ENCODE results near the gene IRAK1.
A peak's percentile ranks its signal among the peaks of the same experiment; 100 is the strongest.

The IRAK1 gene

DNA sequence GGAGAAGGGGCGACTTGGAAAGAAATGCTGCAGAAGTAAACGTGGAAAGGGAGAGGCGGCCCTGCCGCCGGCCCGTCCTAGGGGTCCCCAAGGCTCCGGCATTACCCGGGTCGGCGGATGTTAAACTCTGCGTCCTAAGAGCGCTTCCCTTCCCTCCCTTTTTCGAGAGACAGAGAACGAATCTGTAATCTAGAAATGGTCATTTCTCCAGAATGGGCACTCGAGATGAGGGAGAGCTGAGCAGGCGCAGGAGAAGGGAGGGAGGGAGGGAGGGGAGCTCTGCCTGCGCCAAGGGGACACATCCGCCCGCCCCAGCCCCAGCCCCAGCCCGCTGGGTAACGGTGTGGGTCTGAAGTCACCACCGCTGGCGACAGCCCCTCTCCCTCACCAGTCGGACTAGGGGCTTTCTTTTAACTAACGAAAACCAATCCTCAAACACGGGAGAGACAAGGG is 49.8 kb downstream of the IRAK1 start:
- no peak for DNase-seq

DNA sequence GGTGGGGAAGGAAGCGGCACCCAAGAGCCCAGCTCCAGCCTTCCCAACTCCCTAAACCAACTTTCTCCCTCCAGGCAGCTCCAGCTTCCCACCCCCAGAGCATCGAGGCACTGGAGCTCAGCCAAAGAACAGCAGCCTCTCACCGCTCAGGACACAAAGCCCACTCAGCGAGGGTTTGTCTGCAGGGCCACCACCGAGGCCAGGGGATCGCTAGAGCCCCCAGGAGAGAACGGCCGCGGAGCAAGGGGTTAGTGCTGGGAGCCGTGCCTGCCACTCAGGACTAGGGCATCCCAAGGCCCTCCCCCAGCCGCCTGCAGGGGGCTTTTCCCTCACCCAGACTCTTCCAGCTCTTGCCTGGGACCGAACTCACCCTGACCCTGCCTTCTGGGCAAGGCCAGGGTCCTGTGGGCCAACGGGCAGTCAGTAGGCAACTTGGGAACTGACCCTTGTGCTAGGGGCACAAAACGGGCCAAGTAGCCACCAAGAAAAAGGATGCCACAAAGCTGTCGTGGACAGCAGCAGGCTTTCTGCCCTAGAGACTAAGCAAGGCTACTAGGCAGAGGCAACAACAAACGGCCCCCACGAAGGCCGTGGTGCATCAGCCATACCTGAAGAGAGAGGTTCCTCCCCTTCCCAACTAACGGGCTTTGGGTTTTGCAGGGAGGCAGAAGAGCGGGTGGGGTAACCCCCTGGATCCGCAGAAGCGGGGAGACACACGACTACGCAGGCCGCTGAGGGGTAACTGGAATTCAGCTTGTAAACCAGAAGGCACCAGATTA is 50.4 kb downstream of the IRAK1 start:
- DNase-seq: no peak

- DNase-seq: no peak
Measured at GRCh38 chrX:153968754-153969124, 51.0 kb downstream of the IRAK1 start.

DNA sequence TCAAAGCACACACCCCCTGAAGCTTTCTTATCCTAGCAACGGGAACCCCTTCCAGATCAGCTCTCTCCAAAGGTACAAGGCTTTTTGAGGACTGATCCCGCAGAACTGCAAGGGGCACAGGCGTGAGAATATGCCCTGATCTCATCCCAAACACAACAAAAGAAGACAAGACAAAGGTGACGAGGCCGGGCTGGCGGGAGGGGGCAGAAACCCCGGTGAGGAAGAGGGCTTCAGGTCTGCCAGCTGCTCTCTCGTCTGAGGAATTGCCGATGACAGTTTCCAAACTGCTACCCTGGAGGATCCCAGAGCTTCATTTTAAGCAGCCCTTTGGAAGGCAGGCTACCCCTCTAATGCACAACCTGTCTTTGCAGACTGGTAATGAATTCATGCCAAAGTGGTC is 51.4 kb downstream of the IRAK1 start:
- no peak for DNase-seq

DNA sequence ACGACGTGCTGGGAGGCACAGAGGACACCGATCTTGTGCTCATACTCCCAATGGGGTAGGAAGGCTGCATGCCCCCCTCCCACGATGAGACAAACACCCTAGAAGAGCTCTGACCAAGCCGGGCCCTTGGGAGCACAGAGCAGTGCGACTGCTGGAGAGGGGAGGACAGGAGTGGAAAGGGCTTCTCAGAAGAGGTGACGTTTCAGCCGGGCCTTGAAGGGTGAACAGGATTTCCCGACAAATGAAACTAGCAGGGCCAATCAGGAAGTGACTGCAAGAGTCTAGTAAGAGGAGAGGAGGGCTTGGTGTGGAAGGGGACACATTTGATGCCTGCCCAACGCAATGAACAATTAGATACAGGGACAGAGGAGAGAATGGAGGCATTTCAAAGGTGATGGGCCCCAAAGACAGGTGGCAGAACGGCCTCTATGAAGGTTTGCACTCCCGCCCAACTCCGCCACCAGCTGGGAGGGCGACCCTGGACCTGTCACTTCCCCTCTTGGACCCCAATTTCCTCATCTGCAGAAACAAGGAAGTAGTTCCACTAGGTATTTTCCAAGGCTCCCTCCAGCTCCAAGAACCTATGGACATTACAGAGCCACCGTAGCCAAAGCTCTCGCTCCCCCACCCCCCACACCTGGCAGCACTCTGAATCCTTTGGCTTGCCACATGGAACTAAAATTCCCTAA is 52.0 kb downstream of the IRAK1 start:
- peak in 1 of 2 donors; percentile 24 for DNase-seq

DNA sequence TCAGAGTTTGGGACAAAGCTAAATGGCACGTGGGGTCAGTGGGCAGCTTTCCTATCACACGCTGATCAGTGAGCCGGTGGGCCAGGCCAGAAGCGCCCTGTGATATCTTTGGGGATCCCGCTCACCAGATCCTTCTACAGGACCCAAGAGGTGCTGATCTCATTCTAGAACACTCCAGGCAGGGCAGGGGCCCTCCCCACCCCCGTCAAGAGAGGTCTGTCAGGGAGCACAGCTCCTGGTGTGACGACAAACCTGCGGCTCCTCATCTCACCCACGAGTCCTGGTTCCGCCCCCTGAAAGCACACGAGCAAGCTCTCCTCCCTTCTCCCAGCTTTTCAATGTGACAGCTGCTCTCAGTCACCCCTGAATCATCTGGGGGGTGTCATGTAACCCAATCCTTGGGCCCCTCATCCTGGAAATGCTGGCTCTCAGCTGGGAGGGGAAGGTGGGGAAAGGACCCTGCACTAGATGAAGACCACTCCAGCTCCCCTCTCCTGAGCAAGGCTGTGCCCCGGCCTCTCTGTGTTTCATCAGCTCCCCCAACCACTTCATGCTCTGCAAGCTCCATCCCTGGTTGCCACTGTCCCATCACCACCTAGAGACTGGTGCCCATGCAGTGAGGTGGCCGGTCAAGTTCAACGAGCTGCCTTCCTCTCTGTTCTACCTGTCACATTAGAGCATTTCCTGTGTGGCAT is 52.7 kb downstream of the IRAK1 start:
- DNase-seq: no peak

DNA sequence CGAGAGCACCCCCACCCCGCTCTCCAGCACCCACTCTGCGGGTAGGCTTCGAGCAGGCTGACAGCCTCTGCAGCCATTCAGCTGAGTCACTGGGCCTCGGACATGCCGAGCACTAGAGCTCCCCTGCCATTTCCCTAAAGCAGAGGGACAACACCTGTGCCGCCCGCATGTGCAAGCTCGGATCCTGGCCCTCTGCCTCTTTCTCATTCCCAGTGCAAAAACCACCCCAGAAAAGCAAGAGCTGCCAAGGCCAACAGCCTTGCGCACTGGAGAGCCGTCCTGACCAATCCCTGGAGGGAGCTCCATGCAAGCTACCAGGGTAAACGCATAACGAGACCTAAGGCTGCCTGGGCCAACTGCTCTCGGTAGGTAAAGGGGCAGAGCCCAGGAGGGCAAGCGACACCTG is 53.4 kb downstream of the IRAK1 start:
- DNase-seq: no peak

DNA sequence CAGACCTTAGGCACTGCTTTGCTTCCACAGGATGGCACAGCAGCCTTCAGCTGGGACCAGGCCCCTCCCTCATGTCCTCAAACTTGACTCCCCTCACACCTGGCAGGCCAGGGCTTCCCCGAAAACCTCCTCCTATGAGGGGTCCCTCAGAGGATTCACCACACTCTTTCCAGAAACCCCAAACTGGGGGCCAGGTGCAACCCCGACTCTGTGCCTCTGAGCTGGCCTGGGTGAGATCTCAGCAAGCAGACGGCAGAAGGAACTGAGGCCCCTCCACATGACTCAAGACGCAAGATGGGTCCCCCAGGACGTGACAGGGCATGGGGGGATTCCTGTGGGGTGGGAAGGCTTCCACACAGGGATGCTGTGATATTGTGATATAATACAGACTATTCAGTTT is 54.3 kb downstream of the IRAK1 start:
- no peak for DNase-seq

- DNase-seq: no peak
Measured at GRCh38 chrX:153964105-153964504, 55.6 kb downstream of the IRAK1 start.

- no peak for DNase-seq
Measured at GRCh38 chrX:153963546-153963945, 56.2 kb downstream of the IRAK1 start.

DNA sequence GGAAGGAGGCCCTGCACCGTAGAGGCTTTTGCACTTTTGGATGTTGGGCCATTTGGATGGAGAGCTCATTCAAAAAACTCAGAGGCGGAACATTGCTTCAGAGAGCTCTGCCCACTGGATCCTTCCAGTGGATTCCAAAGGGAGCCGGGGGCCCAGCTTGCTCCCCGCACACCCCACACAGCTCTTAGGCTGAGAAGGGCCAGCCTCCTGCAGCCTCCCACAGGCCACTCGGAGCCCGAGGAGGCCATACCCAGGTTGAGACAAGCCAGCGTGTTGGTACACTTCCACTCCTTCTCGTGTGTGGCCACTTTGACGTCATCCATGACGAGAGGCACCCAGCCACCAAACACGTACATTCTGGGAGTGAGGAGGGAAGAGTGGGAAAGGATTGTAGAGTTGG is 58.4 kb downstream of the IRAK1 start:
- DNase-seq: no peak

DNA sequence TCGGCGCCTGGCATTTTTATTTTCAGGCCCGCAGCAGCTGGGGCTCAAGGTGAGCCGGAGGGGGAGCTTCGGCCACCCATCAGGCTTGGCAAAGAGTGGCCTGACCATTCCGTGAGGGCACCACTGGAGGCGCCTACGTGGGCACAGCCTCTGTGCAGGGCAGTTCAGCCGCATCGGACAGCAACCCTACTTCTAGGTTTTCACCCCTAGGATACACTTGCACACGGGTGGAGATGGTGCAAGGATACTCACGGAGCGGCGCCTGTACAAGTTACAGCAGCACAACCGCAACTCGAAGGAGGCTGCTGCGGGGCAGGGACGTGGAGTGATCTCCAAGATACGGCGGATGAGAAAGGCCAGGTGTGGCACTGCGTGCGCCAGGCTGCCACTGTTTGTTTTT is 58.9 kb downstream of the IRAK1 start:
- DNase-seq: no peak

Measured in inflammatory macrophage (primary cell).